SH-SY5Y (cell line): Measurements from ENCODE around the gene PLCG1.

Source experiments
- GATA2 ChIP-seq: IDR thresholded peaks from 2 replicates; pipeline ENCODE4 v1.6.1; 2011; ENCODE audit warnings: mild to moderate bottlenecking, low read depth, low read length
- GATA3 ChIP-seq: IDR thresholded peaks from 2 replicates; pipeline ENCODE4 v1.6.1; 2011; ENCODE audit warnings: low read depth, mild to moderate bottlenecking, low read length, moderate library complexity

DNA sequence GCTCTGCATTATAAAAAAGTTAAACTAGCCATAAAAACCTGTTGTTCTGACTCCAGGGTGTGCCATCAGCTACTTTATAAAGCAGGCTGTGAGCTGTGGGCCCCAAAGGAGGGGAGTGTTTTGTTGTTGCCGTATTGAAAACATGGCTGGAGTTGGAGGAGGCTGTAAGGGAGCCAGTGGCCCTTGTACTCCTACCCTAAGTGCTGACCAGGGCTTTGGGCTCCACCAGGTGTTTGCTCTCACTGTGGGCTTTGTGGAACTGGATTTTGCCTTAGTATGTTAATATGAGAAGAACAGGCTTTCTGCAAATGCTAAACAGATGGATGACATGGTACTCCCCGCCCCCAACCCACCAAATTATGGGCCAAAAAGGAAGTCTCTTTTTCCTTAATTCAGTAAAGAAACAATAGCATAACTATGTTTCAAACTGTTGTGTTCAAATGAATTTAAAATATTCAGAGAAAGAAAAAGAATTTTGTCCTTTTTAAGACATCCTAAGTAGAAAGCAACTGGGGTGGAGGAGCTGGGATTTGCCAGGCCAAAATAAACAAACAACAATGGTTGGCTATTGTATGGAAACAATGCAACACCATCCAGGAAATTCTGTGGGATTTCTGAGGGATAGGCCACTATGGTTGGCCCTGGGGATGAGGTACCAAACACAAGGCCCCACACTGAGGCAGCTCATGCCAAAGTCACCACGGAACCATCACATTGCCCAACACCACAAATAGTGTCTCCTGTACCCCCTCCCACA lies 63.3 kb downstream of the PLCG1 start:
- TF ChIP-seq GATA2 (no peak), GATA3 (no peak)
